Heart right ventricle (tissue), 16 donors: ENCODE measurements around the gene DSCAM. TPM values are rescaled to one million over a fixed set of nuclear protein-coding genes. Genes with fewer than 3 reads are reported as not detected.

ENCODE experiments used
- ATAC-seq, 8 donors: fragments of 200-7000 bp; cut with Tn5 transposase; one replicate each; pipeline ENCODE4 v1.9.1; 2020; ENCODE audit warnings: mild to moderate bottlenecking in 8 of 8, moderate library complexity in 8 of 8, moderate number of reproducible peaks in 1 of 8
- DNase-seq, 2 donors: peaks; one replicate each; pipeline ENCODE4 v3.0.0-alpha.2; 2020
- H3K27ac ChIP-seq, 10 donors: fragments of 200-600 bp; sonication (generic) in 2 of 10; one replicate each; pipeline versions ENCODE4 v1.5.0 to v1.8.0; 2020 to 2022; ENCODE audit warnings: mild to moderate bottlenecking in 3 of 10
- H3K27me3 ChIP-seq, 7 donors: fragments of 200-600 bp; one replicate each; pipeline ENCODE4 v1.8.0; 2021 to 2022; ENCODE audit warnings: mild to moderate bottlenecking in 2 of 7
- H3K36me3 ChIP-seq, 9 donors: fragments of 200-600 bp; sonication (generic) in 1 of 9; one replicate each; pipeline versions ENCODE4 v1.5.0 to v1.8.0; 2020 to 2022; ENCODE audit warnings: mild to moderate bottlenecking in 2 of 9
- H3K4me1 ChIP-seq, 9 donors: fragments of 200-600 bp; sonication (generic) in 1 of 9; one replicate each; pipeline versions ENCODE4 v1.5.0 to v1.8.0; 2020 to 2022; ENCODE audit warnings: mild to moderate bottlenecking in 4 of 9
- H3K4me3 ChIP-seq, 10 donors: fragments of 200-600 bp; sonication (generic) in 2 of 10; one replicate each; pipeline versions ENCODE4 v1.5.0 to v1.8.0; 2020 to 2022; ENCODE audit warnings: mild to moderate bottlenecking in 7 of 10, moderate library complexity in 2 of 10
- H3K9me3 ChIP-seq, 11 donors: fragments of 200-600 bp in 10 of 11; sonication (generic) in 2 of 11; one replicate each; pipeline versions ENCODE4 v1.5.0 to v1.8.0; 2013 to 2022; ENCODE audit warnings: mild to moderate bottlenecking in 2 of 11, control low read depth in 1 of 11, moderate library complexity in 1 of 11
- CTCF ChIP-seq, 9 donors: fragments of 200-600 bp; sonication (generic) in 2 of 9; IDR thresholded peaks; one replicate each; pipeline versions ENCODE4 v1.5.0 to v1.8.0; 2021 to 2022; ENCODE audit warnings: antibody characterized with exemption in 9 of 9, mild to moderate bottlenecking in 5 of 9, moderate library complexity in 1 of 9
- WGBS, 2 donors: extraction: QIAGEN DNeasy Blood & Tissue Kit; methylation state at CpG; one replicate each; pipeline ENCODE4 v1.1.7; 2013; ENCODE audit warnings: inconsistent platforms in 1 of 2; 5-methylcytosine and 5-hydroxymethylcytosine counted together
- intact Hi-C, 10 donors: fragments of 100-400 bp; cut with DNase I; formaldehyde crosslinking; loops; one replicate each; pipeline versions ENCODE4 v1.11.1 to v1.14.2; 2022
- polyA plus RNA-seq, 2 donors: library from polyadenylated mRNA; stranded (reverse); fragments of 200-250 nt; gene quantifications; one replicate each; pipeline ENCODE4 v1.2.3, GENCODE V29; 2013
- total RNA-seq, 10 donors: library from RNA; stranded (reverse); fragmentation: NEBNext Ultra II Directional in 3 of 10; extraction: Animal tissue kit (Norgen Biotek cat#: 25700) in 3 of 10; gene quantifications; one replicate each; pipeline versions ENCODE4 v1.2.1 to v1.2.4, GENCODE V29; 2021 to 2023
- donor health status: Arrhythmogenic right ventricular cardiomyopathy.
- donor health status: ischemic (EF 13 %, LVEDD 7.1; RV severe dilation, severe dysfunction).
- donor health status: healthy with polysubstance abuse.
- donor health status: DM: no; HTN: yes; CAD: no.
- donor health status: DM: no; HTN: no; CAD: no.
- donor health status: ischemic (EF 25% LVEDD 6.9; RV normal size, moderate dysfunction).
- donor health status: ischemic (EF 25% LVEDD 5.7; RV mildly dilated, moderate dysfunction).
- donor health status: healthy.
- donor health status: DM: yes; HTN: yes; CAD: no.
- donor health status: Ischemic cardiomyopathy.
- donor health status: ischemic (EF 35%, LVEDD 5.7; RV mildly dilated, moderate dysfunction).
- donor health status: nonischemic (EF 11% LVEDD 7.7; RV severe dilation, severe dysfunction).
- donor health status: DM: yes; HTN: yes; CAD: no.
- donor health status: PGD.
- donor health status: ischemic (EF 29% LVEDD 5.4; RV normal size, mild dysfunction).
- donor health status: nonischemic (EF 23%, LVEDD 6.1; RV moderate dilation, normal function).

DSCAM gene
- total and polyA plus RNA-seq, 12 donors: 0.03 to 0.04 TPM; not detected in 10

DNA sequence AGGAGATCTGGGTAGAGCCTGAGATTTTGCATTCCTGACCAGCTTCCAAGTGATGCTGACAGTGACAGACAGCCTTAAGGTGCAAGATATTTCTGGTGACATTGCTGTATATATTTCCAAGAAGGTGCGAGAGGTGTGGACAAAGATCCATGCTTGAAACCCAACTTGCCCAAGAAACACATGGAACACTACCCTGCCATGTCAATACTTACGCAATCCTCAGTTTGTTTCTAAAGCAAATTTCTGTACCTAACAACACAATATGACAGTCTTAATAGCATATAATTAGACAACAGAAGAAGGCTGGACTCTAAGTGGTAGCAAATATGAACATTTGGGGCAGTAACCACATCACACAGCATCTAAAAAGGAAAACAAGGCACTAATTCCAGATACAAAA lies 260.4 kb downstream of the DSCAM start:
- Histone ChIP-seq H3K4me3 (no peak overlapping the region), H3K4me1 (no peaks in the 10 kb centered on the region), H3K9me3 (peaks cover 0 to 9% (median 0%) of the 10 kb centered on the region in 11 donors), H3K36me3 (no peaks in the 10 kb centered on the region), H3K27ac (no peak overlapping the region), H3K27me3 (no peaks in the 10 kb centered on the region)
- DNase-seq: no peak
- intact Hi-C loops: no loop called here
- WGBS, 2 donors: 85 to 96% methylated on average over 2 of the region's 2 CpGs
- ATAC-seq: no peak
- TF ChIP-seq CTCF (IDR thresholded peaks at IDR 0.05): no peak

DNA sequence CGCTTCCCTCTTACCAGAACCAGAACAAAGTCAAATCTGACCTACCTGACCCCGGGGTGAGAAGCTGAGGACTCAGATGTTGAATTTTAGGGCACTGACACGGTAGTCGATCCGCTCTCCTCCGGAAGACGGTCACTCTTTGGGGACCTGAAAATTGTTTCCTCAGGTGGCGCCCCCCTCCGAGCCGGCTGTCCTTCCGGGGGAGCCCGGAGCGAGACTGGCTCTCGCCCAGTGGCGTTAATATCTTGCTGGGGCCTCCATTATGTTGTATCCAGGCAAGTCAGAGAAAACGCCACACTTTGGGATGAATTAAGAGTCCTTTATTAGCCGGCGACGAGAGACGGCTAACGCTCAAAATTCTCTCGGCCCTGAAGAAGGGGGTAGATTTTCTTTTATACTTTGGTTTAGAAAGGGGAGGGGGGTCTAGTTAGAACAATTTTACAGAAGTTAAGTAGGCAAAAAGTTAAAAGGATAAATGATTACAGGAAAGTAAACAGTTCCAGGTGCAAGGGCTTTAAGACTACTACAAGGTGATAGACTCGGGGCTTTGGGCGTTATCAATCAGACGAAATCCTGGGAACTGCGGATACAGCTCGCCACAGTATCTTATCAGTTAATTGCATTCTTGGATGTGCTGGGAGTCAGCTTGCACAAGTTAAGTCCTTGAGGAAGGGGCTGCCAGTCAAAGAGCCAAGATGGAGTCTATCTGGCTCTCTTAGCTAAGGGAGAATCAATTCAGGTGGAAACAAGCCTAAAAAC lies 269.5 kb downstream of the DSCAM start:
- TF ChIP-seq CTCF (IDR thresholded peaks at IDR 0.05): no peak
- intact Hi-C loops: no loop called here
- no peak for ATAC-seq
- H3K4me3 ChIP-seq: no peak overlapping the region
- H3K36me3 ChIP-seq: no peaks in the 10 kb centered on the region
- no peaks in the 10 kb centered on the region for H3K9me3 ChIP-seq
- H3K4me1 ChIP-seq: no peaks in the 10 kb centered on the region
- H3K27ac ChIP-seq: no peak overlapping the region
- DNase-seq: no peak
- peaks cover 0 to 9% (median 0%) of the 10 kb centered on the region in 7 donors for H3K27me3 ChIP-seq
- WGBS, 2 donors: 47 to 49% methylated on average over 27 of the region's 27 CpGs

DNA sequence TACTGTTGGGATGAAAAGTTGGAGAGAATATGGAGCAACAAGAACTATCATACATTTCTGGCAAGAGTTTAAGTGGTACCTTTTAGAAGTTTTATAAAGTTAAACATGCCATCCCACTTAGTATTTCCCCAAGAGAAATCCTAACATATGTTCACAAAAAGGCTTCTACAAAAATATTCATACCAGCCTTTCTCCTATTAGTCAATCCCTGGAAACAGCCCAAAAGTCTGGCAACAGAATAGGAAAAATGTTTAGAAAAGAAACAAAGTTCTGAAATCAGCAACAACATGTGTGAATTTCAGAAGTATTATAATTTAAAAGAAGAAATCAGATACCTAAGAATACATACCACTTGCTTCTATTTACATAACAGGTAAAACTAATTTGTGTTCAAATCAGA lies 271.0 kb downstream of the DSCAM start:
- Histone ChIP-seq H3K9me3 (no peaks in the 10 kb centered on the region), H3K27ac (no peak overlapping the region), H3K27me3 (peaks cover 0 to 9% (median 0%) of the 10 kb centered on the region in 7 donors), H3K36me3 (no peaks in the 10 kb centered on the region), H3K4me1 (no peaks in the 10 kb centered on the region), H3K4me3 (no peak overlapping the region)
- intact Hi-C loops: no loop called here
- TF ChIP-seq CTCF (IDR thresholded peaks at IDR 0.05): no peak
- DNase-seq: no peak
- ATAC-seq: no peak

DNA sequence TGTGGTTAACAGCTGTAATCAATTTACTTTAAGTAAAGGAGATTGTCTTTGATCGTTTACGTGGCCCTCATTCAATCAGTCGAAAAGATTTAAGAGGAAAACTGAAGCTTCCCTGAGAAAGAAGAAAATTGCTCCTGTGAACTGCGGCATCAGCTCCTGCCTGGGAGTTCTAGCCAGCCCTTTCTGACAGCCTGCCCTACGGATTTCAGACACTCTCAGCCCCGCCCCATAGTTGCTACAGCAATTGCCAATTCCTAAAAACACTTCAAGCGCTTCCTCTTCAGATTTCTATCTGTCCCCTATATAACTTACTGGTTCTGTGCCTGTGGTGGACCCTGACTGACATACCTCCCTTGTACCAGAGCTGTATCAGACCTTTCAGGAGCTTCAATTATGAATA lies 277.6 kb downstream of the DSCAM start:
- intact Hi-C loops: no loop called here
- Histone ChIP-seq H3K27ac (no peak overlapping the region), H3K4me1 (no peaks in the 10 kb centered on the region), H3K9me3 (peaks cover 0 to 6% (median 0%) of the 10 kb centered on the region in 11 donors), H3K27me3 (peaks cover 0 to 9% (median 3%) of the 10 kb centered on the region in 7 donors), H3K4me3 (no peak overlapping the region), H3K36me3 (no peaks in the 10 kb centered on the region)
- DNase-seq (no peak), ATAC-seq (no peak)
- 64 to 70% methylated on average over 7 of the region's 7 CpGs for WGBS, 2 donors
- TF ChIP-seq CTCF (IDR thresholded peaks at IDR 0.05): no peak
